Astrocyte of the spinal cord (primary cell): ENCODE data around the gene GALK1.
A peak's percentile ranks its signal among the peaks of the same experiment; 100 is the strongest.

Experiments
- DNase-seq: peaks from one replicate; pipeline ENCODE4 v3.0.0; 2011; ENCODE audit warnings: low read depth, low spot score
- H3K4me3 ChIP-seq: 2 replicates; pipeline ENCODE4 v1.5.1; 2011; ENCODE audit warnings: low read depth, mild to moderate bottlenecking, low read length, moderate library complexity
- in situ Hi-C: cut with HindIII; loops from 2 replicates; pipeline ENCODE4 v1.10.0; 2017; ENCODE audit warnings: low sequenced_read_pairs
- TF ChIP-seq, protein P1 (sequence below): IDR thresholded peaks from 2 replicates; pipeline ENCODE4 v1.5.1; 2012; ENCODE audit warnings: low read depth, mild to moderate bottlenecking, low read length, inconsistent platforms

The GALK1 gene

DNA sequence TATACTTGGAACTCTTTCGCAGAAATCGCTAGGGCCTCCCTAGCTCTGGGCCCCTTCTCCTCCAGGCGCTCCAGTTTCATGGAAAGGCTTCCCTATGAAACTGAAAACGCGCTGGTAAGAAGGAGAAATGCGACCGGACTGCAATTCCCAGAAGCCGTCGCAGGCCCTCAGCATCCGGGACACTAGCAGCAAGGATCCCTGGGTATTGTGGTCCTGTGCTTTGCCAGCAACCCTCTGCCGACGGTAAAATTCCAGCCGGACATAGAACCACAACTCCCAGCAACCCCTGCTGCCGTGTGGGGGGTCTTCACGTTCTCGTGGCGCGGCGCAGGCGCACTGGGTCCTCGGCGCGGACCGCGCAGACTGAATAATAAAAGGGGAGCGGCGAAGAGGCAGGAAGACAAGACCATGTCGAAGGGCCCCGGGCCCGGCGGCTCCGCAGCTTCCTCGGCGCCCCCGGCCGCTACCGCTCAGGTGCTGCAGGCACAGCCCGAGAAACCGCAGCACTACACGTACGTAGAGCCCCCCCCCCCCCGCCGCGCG, 19.6 kb upstream of the GALK1 start, which contains the start of gene UNK:
UNK (plus strand) TSS at position 334 of the 543 bp plus-strand sequence; CDS start at position 409, 75 bp downstream.
- H3K4me3 ChIP-seq: peak within 1 kb of the TSS; percentile 71
- peak; percentile 99 for DNase-seq
- TF ChIP-seq, protein P1, sequence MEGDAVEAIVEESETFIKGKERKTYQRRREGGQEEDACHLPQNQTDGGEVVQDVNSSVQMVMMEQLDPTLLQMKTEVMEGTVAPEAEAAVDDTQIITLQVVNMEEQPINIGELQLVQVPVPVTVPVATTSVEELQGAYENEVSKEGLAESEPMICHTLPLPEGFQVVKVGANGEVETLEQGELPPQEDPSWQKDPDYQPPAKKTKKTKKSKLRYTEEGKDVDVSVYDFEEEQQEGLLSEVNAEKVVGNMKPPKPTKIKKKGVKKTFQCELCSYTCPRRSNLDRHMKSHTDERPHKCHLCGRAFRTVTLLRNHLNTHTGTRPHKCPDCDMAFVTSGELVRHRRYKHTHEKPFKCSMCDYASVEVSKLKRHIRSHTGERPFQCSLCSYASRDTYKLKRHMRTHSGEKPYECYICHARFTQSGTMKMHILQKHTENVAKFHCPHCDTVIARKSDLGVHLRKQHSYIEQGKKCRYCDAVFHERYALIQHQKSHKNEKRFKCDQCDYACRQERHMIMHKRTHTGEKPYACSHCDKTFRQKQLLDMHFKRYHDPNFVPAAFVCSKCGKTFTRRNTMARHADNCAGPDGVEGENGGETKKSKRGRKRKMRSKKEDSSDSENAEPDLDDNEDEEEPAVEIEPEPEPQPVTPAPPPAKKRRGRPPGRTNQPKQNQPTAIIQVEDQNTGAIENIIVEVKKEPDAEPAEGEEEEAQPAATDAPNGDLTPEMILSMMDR: no peak
- in situ Hi-C loops: no loop called here

DNA sequence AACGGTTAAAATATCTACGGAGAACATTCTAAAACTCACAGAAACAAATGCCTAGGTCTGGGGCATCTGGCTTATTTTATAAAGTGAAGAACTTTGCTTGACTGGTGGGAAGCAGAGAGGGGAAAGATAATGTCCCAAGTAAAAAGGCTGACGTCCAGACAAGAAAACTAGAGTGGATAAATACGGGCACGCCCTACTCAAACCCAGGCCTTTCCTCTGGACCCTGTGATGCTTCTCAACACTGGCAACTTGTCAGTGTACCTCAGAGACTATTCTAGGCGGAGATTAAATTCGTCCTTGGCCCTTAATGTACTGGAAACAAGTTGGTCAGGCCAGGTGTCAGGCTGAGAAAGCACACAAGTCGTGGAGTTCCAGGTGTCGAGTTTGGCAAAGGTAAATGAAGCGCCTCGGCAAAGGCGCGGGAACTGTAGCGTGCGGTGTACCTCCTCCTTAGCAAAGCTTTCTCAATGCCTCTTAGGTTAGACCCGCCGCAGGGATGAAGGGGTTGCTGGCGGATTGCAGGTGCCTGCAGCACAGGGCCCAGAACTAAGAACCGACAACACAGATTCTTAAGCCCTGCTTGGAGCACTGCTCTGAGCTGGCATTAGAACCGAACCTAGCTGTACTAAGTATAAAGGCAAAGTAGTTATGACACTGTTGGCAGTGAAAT, 18.9 kb upstream of the GALK1 start:
- in situ Hi-C loops: no loop called here
- H3K4me3 ChIP-seq: peak overlapping the region; percentile 71
- TF ChIP-seq, protein P1: peak; percentile 2
- DNase-seq: no peak

DNA sequence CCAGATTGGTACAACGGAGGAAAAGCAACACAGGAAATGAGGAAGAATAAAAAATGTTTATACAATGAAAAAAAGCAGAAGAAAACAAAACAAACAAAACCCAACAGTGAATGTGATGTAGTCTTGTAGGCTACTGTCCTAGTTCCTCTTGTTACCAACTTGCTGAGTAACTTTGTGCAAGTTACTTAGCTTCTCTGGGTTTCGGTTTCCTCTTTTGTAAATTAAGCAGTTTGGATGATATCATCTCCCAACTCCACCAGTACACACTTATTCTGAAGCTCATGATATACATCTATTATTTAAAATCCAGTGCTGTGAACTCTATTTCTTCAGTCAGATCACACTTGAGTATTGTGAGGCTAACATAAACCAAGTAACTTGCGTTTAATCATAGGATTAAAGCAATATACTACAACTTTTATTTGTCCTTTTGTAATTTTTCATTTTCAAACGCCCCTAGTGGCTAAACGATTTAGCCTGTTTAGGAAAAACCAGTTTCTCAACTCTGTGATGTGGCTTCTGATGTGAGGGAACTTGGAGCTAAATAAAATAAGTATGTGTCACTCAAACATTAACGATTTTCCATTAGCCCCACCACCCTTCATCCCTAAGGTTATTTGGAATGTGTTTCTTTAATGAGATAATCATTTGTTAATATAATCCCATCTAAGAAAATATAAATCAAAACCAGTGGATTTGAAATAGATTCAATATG, 18.2 kb upstream of the GALK1 start:
- in situ Hi-C loops: no loop called here
- peak; percentile 75 for DNase-seq
- no peak overlapping the region for H3K4me3 ChIP-seq
- TF ChIP-seq, protein P1: peak; percentile 71

DNA sequence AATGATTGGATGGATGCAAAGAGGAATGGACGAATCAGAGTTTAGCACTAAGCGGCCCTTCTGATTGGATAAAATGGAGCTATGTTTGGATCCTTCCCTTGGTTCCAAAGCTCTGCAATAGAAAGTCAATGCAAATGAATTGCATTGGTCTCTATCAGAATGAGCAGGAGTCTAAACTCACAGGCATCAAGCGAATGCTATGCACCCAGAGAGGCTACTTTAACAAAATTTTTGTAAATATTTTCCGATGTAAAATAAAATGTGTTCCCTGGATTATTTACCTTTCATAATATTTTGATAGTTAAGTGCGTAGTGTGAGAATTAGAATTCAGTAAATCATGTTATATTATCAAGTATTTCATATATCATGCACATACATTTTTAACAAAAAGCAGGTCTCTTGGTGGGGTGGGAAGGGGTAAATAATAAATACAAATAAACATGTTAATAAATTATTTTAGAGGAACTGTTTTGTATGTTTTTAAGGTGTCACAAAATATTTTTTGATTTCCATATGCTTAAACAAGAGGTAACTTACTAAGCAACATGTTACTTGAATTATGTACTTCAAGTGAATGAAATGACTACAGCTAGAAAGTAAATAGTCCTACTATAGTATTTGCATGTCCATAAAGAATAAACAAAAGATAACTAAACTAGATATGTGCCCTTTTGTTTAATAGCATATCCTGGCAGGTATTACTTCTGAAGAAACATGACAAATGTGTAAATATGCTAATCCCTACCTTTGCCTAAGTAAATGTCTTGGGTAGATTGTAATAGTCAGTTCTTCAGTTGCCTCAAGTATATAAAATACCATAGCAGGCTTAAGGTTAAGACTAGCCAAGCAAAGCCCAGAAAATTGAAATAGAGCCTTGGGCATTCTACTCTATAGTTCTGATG, 15.2 kb upstream of the GALK1 start:
- DNase-seq: no peak
- H3K4me3 ChIP-seq: peak overlapping the region; percentile 13
- in situ Hi-C loops: no loop called here
- TF ChIP-seq, protein P1: no peak

DNA sequence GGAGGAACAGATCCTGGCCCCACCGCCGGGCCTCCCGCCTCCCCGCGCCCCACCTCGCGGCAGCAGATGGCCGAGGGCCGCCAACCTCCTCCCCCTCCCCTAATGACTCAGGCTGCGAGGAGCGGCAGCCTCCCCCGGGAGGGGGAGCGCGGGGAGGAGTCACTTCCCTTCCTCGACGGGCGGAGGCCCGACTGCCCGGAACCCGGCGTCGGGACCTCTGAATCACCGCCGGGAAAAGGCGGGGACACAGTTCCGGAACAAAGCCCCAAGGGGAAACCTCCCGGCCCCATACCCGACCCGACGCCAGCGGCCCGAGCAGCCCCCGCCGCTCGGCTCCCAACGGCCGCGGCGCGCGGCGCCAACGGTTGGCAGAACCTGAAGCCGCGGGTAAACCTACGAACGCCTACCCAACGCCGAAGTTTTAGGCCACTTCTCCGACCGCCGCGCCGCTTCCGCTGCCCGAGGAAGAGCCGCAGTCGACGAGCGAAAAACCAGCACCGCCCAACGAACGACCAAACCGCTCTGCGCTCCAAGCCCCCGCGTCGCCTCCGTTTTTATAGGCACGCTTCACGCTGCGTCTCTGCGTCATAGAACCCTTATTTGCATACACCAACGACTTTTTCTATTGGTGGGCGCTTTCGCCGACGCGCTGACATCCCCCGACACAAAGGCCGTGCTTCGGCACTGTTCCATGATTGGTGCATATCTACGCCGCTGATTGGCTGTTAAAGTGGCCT, 14.4 kb upstream of the GALK1 start:
- TF ChIP-seq, protein P1: no peak
- peak overlapping the region; percentile 96 for H3K4me3 ChIP-seq
- DNase-seq: peak; percentile 100
- in situ Hi-C loops: no loop called here
